HL-60 (cell line): ENCODE results near the gene TMEM239.

Experiments
- CTCF ChIP-seq: IDR thresholded peaks from one replicate; pipeline ENCODE4 v1.5.1; 2011; ENCODE audit warnings: low read length, control low read depth, inconsistent platforms; ENCODE audit not compliant: insufficient read depth
- GABPA ChIP-seq: IDR thresholded peaks from 2 replicates; pipeline ENCODE4 v1.6.1; 2012; ENCODE audit warnings: low read depth
- POLR2AphosphoS5 ChIP-seq: IDR thresholded peaks from 2 replicates; pipeline ENCODE4 v1.6.1; 2012; ENCODE audit warnings: low read depth
- REST ChIP-seq: IDR thresholded peaks from 2 replicates; pipeline ENCODE4 v1.6.1; 2012; ENCODE audit warnings: low read depth; ENCODE audit not compliant: insufficient replicate concordance
- SPI1 ChIP-seq: IDR thresholded peaks from 2 replicates; pipeline ENCODE4 v1.6.1; 2012; ENCODE audit warnings: low read depth, mild to moderate bottlenecking, borderline replicate concordance

- TF ChIP-seq CTCF (no peak), SPI1 (no peak), POLR2AphosphoS5 (no peak), GABPA (no peak), REST (no peak)
Observed at GRCh38 chr20:2809690-2810089, 6.5 kb upstream of the TMEM239 start.
